Measurements from ENCODE around the gene ANKRD22. TPM values are rescaled to one million over a fixed set of nuclear protein-coding genes. Genes with fewer than 3 reads are reported as not detected.

The ANKRD22 gene
- total RNA-seq = not detected
- 10 to 100 TPM in 1 of 3 donors, 1 to 10 TPM in 2; 2.4 to 26.9 (median 9.7) TPM for polyA plus RNA-seq

DNA sequence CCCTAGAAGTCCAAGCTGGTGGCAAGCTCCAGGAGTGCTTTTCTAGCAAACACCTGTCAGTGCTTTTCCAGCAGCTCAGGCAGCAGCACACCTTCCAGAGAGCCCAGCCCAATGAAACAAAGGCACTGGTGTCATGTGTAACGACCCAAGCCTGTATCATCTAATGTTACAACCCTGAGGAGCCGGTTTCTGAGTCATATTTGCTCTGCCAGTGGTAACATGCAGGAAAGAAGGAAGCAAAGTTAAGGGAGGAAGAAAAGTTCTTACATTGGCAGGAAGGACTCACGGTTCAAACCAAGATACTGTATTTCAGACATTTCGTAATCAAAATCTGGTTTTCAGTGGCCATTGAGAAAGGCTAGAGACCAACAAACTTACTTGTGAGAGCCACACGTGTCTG lies at the start of gene ANKRD22:
Gene ANKRD22, minus strand, starts transcription at position 139 of the 400 bp plus-strand sequence. CDS start 237 bp downstream, outside the sequence.
- TF ChIP-seq POLR2A (IDR thresholded peaks at IDR 0.05) (peak in 1 of 2 donors; percentile 23), POLR2AphosphoS5 (IDR thresholded peaks at IDR 0.05) (no peak)
- Histone ChIP-seq H3K9me3 (no peaks in the 10 kb centered on the region), H3K27me3 (no peaks in the 10 kb centered on the region), H3K4me1 (peaks cover 0 to 9% (median 0%) of the 10 kb centered on the region in 4 donors), H3K4me3 (no peak within 1 kb of the TSS), H3K36me3 (no peaks in the 10 kb centered on the region), H3K27ac (no peak within 1 kb of the TSS)
- intact Hi-C loops (cut with DNase I) = no loop called here
- no peak for DNase-seq
- 12 to 59% methylated on average over 5 of the region's 5 CpGs for WGBS, 2 donors

DNA sequence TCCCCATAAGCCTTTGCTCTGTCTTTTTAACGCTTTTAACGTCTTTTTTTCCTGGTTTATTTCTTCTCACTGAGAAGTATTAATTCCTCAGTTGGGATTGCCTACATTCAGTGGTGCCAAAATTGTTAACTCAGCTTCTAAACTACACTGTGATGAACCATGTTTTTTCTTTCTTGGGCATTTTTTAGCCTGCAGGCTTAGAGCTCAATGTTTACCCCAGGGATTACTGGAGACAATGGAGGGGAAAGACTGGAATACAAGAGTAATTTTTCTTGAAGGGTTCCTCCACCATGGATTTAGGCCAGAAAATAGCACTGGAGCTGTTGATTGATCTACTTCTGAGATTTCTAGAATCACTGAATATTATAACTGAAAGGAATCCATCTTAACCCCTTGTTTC lies 48.2 kb upstream of the ANKRD22 start:
- H3K36me3 ChIP-seq = no peaks in the 10 kb centered on the region
- peaks cover 0 to 24% (median 6%) of the 10 kb centered on the region in 4 donors for H3K4me1 ChIP-seq
- H3K27ac ChIP-seq = no peak overlapping the region
- no peaks in the 10 kb centered on the region for H3K27me3 ChIP-seq
- WGBS, 2 donors = 79 to 80% methylated on average over 2 of the region's 2 CpGs
- no peaks in the 10 kb centered on the region for H3K9me3 ChIP-seq
- H3K4me3 ChIP-seq = no peak overlapping the region
- no peak for TF ChIP-seq POLR2AphosphoS5 (IDR thresholded peaks at IDR 0.05)
- TF ChIP-seq, protein P1, sequence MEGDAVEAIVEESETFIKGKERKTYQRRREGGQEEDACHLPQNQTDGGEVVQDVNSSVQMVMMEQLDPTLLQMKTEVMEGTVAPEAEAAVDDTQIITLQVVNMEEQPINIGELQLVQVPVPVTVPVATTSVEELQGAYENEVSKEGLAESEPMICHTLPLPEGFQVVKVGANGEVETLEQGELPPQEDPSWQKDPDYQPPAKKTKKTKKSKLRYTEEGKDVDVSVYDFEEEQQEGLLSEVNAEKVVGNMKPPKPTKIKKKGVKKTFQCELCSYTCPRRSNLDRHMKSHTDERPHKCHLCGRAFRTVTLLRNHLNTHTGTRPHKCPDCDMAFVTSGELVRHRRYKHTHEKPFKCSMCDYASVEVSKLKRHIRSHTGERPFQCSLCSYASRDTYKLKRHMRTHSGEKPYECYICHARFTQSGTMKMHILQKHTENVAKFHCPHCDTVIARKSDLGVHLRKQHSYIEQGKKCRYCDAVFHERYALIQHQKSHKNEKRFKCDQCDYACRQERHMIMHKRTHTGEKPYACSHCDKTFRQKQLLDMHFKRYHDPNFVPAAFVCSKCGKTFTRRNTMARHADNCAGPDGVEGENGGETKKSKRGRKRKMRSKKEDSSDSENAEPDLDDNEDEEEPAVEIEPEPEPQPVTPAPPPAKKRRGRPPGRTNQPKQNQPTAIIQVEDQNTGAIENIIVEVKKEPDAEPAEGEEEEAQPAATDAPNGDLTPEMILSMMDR (IDR thresholded peaks at IDR 0.05) = no peak
- TF ChIP-seq POLR2A (IDR thresholded peaks at IDR 0.05) = no peak
- DNase-seq = no peak
- intact Hi-C loops (cut with DNase I) = no loop called here

DNA sequence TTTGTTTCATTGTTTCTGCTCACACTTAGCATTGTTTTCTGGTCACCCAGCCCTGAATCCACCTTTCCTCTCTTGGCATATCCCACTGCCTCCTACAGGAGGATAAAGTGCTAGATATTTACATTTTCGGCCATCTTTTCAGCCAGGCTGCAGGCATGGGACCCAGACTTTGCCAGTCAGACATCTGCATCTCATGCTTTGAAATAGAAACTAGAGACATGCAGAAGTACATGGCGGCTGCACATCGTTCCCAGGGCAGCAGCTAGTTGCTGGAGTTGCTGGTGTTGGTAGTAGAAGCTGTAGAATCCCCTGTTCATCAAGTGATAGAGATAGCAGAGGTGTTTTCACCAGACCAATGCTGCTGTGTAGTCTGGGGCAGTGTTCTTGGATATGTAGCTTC lies 47.1 kb upstream of the ANKRD22 start:
- no peak overlapping the region for H3K4me3 ChIP-seq
- DNase-seq = no peak
- H3K36me3 ChIP-seq = no peaks in the 10 kb centered on the region
- H3K4me1 ChIP-seq = peaks cover 0 to 31% (median 6%) of the 10 kb centered on the region in 4 donors
- H3K27ac ChIP-seq = peak overlapping the region in 1 of 4 donors; percentile 6
- 79 to 88% methylated on average over 3 of the region's 3 CpGs for WGBS, 2 donors
- TF ChIP-seq POLR2AphosphoS5 (IDR thresholded peaks at IDR 0.05) (no peak), EP300 (IDR thresholded peaks at IDR 0.05) (no peak), POLR2A (IDR thresholded peaks at IDR 0.05) (no peak)
- TF ChIP-seq, protein P1 (IDR thresholded peaks at IDR 0.05) = no peak
- intact Hi-C loops (cut with DNase I) = no loop called here
- H3K27me3 ChIP-seq = no peaks in the 10 kb centered on the region
- no peaks in the 10 kb centered on the region for H3K9me3 ChIP-seq

DNA sequence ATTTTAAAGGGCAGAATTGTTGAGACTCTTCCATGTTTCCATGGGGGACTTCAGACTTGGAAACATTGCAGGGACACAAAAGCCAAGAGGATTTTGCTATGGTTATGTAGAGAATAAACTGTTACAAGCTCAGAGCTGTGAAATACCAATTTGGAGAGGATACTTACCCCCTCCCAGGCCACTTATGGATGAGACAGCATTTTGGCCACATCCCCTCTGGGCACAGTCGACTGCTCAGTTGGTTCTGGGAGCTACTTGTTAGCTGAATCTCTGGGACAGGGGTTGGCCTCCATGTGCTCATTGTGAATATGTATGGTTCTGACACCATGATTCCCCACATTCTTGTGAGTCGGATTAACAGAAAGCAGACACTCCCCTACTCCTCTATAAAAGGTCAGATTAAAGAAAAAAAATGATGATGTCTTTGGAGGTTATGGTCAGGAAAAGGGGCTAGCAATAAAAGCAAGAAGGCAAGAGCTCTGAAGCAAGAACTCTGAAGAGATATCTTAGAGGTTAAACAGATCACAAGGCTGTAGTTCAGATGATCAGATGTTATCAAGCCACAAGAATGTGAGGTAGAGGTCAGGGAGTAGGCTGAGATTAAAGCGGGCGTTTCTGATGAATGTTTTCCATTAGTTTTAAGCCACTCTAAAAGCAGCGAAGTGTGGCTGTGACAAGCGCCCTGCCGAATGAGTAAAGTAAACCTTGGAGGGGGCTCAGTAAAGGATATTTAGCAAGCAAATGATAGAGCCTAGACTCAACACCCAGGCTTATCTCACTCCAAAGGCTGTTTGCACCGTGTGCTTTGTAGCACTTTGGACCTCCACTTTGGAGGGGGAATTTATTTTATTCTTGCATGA lies 45.6 kb upstream of the ANKRD22 start:
- 10 to 41% methylated on average over 8 of the region's 8 CpGs for WGBS, 2 donors
- intact Hi-C loops (cut with DNase I) = no loop called here
- H3K36me3 ChIP-seq = no peaks in the 10 kb centered on the region
- TF ChIP-seq, protein P1 (IDR thresholded peaks at IDR 0.05) = no peak
- TF ChIP-seq EP300 (IDR thresholded peaks at IDR 0.05) = no peak
- no peak for TF ChIP-seq POLR2A (IDR thresholded peaks at IDR 0.05)
- no peak for TF ChIP-seq POLR2AphosphoS5 (IDR thresholded peaks at IDR 0.05)
- peaks cover 0 to 35% (median 6%) of the 10 kb centered on the region in 4 donors for H3K4me1 ChIP-seq
- H3K27me3 ChIP-seq = no peaks in the 10 kb centered on the region
- H3K27ac ChIP-seq = peak overlapping the region; percentile 45 to 54 (median 50)
- DNase-seq = no peak
- no peaks in the 10 kb centered on the region for H3K9me3 ChIP-seq
- H3K4me3 ChIP-seq = no peak overlapping the region

DNA sequence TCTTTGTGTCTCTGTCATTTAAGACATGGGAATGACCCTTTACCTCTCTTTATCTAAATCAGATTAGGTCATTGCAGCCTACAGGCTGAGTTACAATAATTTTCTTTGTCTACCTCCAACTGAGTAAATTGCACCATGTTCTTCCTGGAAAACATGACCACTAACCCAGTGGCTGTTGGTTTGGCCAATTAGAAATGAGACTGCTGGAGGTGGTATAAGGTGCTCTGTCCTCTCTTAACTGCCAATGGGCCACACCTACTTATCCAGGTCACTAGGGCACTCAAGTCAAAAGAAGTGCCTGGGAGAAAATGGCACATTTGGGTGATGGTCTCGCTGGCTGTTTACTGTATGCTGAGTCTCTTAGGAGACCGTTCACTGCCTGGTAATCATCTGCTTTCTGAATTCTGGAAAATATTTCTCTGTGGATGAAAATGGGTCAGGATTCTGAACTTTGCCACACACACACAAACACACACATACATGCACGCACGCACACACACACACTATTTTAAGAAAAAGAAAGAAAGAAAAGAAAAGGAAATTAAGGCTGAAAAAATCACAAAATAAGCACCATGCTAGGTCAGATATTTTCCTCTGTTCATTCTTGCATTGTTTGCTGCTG lies 44.8 kb upstream of the ANKRD22 start:
- TF ChIP-seq, protein P1 (IDR thresholded peaks at IDR 0.05) = no peak
- no peak for TF ChIP-seq POLR2A (IDR thresholded peaks at IDR 0.05)
- no peak for TF ChIP-seq POLR2AphosphoS5 (IDR thresholded peaks at IDR 0.05)
- TF ChIP-seq EP300 (IDR thresholded peaks at IDR 0.05) = no peak
- Histone ChIP-seq H3K27me3 (no peaks in the 10 kb centered on the region), H3K4me3 (no peak overlapping the region), H3K9me3 (no peaks in the 10 kb centered on the region), H3K4me1 (peaks cover 0 to 37% (median 6%) of the 10 kb centered on the region in 4 donors), H3K27ac (peak overlapping the region; percentile 45 to 54 (median 50)), H3K36me3 (no peaks in the 10 kb centered on the region)
- intact Hi-C loops (cut with DNase I) = no loop called here
- DNase-seq = no peak
- WGBS, 2 donors = 9 to 61% methylated on average over 4 of the region's 4 CpGs

Data from sigmoid colon (tissue), 7 donors.